Activated CD4-positive, alpha-beta T cell treated with anti-CD3 and anti-CD28 coated beads for 48 hours (primary cell): ENCODE results near the gene BTD.
"Not testable (repeated sequence)": the region's sequence is repeated elsewhere in the genome, so short reads cannot be mapped to it uniquely, and the experiment has no call there.

Experiments
- DNase-seq: peaks from one replicate; pipeline ENCODE4 v3.0.0-alpha.2; 2020

BTD gene

DNA sequence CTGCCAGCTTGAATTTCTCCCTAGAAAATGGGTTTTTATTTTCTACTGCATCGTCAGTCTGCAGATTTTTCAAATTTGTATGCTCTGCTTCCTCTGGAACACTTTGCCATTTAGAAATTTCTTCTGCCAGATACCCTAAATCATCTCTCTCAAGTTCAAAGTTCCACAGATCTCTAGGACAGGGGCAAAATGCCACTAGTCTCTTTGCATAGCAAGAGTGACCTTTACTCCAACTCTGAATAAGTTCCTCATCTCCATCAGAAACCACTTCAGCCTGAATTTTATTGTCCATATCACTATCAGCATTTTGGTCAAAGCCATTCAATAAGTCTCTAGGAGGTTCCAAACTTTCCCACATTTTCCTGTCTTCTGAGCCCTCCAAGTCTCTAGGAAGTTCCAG, 3.0 kb downstream of the BTD start:
- DNase-seq, result not testable (repeated sequence)

DNA sequence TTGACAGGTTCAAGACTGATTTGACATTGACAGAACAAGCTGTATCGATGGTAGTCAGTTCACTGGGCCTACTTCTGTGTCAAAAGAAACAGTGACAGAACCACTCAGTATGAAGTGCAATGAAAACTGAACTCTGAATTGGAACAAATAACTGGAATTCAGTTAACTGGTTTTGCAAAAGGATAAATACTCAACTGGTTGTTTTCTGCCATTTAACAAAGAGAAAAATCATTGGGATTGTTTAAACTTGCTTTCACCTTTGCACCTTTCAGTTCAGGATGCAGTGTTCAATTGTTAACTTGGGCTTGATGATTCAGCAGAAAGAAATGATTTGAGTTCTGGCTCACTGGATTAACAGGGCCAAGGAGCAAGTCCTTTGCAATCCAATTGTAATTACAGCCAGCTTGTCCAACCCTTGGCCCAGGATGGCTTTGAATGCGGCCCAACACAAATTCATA, 4.9 kb downstream of the BTD start:
- DNase-seq, result no peak

GRCh38 chr3:15610082-15610759, 8.7 kb downstream of the BTD start:
- no peak for DNase-seq

DNA sequence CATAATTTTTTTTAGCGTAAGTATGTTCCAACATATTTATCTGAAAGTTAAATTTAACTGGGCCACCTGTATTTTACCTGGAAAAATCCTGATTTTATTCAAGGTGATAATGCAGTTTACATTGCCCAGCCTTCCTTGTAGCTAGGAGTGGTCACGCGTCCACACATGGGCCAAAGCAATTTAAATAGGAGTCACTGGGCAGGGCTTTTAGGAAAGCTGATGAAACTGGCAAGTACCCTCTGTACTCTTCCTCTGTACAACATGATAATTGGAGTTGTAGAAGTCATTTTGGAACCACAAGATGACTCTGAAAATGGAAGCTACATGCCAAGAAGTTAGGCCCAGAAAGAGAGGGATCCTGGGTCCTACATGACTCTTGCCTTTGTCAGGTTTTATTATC, 9.5 kb downstream of the BTD start:
- no peak for DNase-seq

DNA sequence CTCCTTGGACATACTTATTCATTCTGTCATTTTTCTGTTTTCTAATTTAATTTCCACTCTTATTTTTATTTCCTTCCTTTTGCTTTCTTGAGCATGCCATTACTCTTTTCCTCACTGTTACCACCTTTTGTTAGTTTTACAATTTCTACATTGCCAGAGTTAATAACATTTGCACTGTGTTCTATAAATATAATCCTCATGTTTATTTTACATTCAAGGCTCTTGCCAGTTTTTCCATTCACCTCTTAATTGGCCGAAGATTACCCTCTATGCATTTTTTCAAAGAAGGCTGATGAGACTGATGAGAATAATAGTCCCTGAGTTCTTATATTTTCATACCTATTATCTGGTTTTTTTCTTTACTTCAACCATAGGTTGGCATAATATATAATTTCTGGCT, 10.5 kb downstream of the BTD start:
- no peak for DNase-seq

DNA sequence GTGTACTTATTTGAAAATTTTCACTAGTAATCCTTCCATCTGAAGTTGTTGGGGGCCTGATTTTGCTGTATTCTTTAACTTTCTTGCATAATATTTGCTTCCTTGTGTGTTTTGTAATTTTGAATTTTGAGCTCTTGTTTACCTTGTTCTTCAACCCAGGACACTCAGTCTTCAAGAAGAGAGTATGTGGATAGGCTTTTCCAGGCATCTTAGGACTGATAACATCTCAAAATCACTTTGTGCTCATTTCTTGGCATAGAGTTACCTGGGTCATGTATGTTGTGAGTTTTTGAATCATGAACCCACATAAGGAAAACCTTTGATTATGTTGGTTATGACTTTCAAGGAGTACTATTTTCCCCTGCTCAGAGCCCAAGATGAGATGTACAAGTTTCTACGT, 13.4 kb downstream of the BTD start:
- no peak for DNase-seq

- DNase-seq, result no peak
Measured at GRCh38 chr3:15616053-15616452, 14.5 kb downstream of the BTD start.

DNA sequence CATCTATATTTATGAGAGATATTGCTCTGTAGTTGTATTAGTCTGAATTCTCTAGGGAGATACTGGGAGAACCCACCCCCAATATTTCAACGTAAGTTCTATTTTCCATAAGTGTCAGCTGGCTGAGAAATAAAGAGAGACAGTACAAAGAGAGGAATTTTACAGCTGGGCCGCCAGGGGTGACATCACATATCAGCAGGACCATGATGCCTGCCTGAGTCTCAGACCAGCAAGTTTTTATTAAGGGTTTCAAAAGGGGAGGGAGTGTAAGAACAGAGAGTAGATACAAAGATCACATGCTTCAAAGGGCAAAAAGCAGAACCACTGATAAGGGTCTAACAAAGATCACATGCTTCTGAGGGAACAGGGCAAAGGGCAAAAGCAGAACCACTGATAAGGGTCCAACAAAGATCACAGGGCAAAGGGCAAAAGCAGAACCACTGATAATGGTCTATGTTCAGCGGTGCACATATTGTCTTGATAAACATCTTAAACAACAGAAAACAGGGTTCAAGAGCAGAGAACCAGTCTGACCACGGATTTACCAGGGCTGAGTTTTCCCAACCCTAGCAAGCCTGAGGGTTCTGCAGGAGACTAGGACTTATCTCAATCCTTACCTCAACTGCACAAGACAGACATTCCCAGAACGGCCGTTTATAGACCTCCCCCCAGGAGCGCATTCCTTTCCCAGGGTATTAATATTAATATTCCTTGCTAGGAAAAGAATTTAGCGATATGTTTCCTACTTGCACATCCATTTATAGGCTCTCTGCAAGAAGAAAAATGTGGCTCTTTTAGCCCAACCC, 18.3 kb downstream of the BTD start:
- DNase-seq, result not testable (repeated sequence)

GRCh38 chr3:15623535-15624440, 22.2 kb downstream of the BTD start:
- DNase-seq, result no peak

DNA sequence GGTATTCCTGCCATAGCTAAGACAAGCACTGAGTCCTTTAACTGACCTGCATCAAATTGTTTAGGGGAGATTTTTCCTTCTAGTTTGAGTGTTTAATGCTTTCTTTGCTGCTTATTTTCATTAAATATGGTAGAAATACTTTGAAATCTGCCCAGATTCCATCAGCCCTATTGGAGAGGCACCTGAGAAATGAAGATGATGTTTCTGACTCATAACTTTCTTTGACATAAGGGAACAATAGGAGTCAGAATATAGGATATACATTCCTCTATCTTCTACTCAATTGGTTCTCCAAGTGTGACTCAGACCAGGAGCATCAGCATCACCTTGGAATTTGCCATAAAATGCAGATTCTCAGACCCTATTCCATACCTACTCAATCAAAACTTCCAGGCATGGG, 27.4 kb downstream of the BTD start:
- no peak for DNase-seq

DNA sequence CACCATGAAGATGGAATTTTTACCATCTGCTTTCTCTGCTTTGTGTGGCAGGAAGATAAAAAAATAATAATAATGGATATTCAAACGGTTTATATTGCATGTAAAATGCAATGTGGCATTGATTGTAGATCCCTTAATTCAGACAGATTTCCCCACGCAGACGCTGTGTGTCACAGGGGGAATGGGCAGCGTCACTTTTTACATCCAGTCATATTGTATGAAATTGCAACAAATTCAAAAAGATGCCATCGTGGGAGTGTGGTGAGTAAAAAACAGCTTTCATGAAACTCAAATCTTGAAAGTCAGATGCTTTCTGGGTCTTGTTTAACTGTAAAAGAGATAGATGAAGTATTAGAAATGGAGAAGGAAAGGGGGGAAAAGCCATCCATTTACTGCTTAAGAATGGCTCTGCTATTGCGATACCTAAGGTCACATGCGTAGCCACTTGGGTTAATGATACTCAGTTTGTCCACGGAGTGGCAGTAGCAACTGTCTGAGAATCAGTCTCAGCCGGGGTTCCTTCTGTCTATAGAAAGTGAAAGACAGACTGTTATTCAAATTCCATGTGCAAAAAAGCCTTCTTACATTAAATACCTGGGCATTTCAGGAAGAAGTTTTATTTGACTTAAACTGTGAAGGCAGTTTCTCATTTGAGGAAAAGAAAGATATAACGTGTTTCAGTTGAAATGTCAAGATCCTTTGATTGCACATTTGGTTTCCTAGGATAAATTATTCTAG, 28.5 kb downstream of the BTD start:
- DNase-seq, result peak; percentile 72

DNA sequence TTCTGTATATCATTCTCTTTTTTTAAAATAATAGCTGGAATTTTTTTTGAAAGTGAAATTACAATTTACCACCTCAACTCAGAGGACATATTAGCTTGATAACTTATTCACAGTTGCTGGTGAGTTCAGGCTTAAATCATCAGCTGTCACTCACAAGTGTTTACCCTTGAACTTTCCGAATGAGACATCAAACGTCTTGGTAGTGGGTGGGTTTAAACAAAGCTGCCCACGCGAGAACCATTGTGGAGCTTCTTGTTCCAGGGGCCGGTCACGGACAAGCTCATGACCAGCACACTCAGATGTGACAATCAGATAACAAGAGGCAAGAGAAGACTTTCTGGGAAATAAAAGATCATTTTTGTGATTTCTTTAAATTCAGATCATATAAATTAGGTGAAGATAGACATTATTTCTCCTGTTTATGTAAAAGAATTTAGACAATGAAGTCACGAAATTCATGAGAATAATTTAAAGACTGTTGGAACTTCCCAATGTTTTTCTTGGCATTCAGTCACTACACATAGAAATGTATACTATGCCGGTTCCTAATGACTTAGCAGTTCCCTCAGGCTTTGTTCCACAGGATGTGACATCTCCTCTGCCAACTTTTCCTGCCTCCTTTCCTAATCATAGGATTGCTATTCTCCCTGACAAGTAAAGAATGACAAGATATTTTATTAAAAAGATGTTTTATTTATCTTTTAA, 29.3 kb downstream of the BTD start:
- peak; percentile 24 for DNase-seq

GRCh38 chr3:15631426-15632211, 30.1 kb downstream of the BTD start:
- DNase-seq, result no peak

GRCh38 chr3:15632212-15632580, 30.7 kb downstream of the BTD start:
- DNase-seq, result no peak

- DNase-seq, result no peak
Measured at GRCh38 chr3:15633159-15633558, 31.6 kb downstream of the BTD start.

- DNase-seq, result no peak
Measured at GRCh38 chr3:15633766-15634598, 32.4 kb downstream of the BTD start.

GRCh38 chr3:15634671-15635070, 33.1 kb downstream of the BTD start:
- DNase-seq, result no peak

GRCh38 chr3:15635121-15635661, 33.6 kb downstream of the BTD start:
- no peak for DNase-seq

DNA sequence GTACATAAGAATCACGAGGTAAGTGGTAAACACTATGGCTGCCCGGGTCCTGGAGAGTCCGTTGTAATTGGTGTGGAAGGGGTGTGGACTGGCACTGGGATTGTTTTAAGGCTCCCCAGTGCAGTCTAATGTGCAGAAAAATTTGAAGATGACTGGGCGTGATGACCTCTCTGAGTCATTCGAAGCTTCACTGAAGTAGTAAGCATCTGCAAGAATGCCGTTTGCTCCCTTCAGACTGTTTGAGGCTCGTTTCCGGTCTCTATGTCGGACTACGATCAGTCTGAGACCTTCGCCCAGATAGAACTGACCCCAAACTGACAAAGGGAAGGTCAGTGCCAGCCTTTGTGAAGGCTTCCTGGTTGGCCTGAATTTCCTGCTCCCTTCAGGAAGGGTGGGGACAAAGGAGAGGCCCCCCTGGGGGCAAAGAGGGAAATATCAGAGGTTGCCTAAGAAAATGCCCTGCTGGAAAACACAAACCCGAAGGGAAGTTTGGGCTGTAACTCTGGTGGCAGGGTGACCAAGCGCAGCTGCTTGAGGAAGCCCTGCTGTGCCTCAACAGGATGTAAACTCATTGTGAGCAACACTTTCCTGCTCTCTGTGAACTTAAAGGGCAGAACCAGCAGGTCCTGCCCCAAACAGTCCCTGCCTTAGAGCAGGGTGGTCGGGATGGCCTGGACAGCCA, 34.6 kb downstream of the BTD start:
- DNase-seq, result peak; percentile 56
